Measurements from ENCODE around the gene CLCN2. TPM values are rescaled to one million over a fixed set of nuclear protein-coding genes. Genes with fewer than 3 reads are reported as not detected.

Gene CLCN2
- total and polyA plus RNA-seq, 2 of the 8 experiments (the other 6 are each of a cell fraction or from before 2014, with no cell fraction given): 13.7 to 16.1 TPM

- H3K79me2 ChIP-seq (ENCODE audit: control insufficient read depth in 1 of 2, insufficient read depth in 2 of 2, low read length in 2 of 2): no peaks in the 10 kb centered on the region
- DNase-seq (ENCODE audit: low read depth in 1 of 2, low spot score in 2 of 2) (no peak), FAIRE-seq (no peak)
- H3K23ac ChIP-seq (ENCODE audit: insufficient read length): no peak overlapping the region
- 79% methylated on average over 12 of the region's 12 CpGs; no CpG with 5 or more reads in 1 of the 2 experiments for WGBS, 2 experiments (ENCODE audit: extremely low coverage in 1 of 2, insufficient coverage in 1 of 2, insufficient read length in 1 of 2, insufficient replicate concordance in 2 of 2, low coverage in 1 of 2, low lambda C conversion rate in 2 of 2, missing lambda C conversion rate in 1 of 2)
- no peak overlapping the region for H2AK5ac ChIP-seq (ENCODE audit: low read depth, low read length)
- H4K20me1 ChIP-seq (replicated peaks in 1 of 2; ENCODE audit: control insufficient read depth in 1 of 2, insufficient read depth in 2 of 2, low read length in 2 of 2): peaks cover 2 to 12% of the 10 kb centered on the region in 2 experiments
- no peaks in the 10 kb centered on the region for H3K23me2 ChIP-seq (ENCODE audit: low read depth, low read length)
- no peak overlapping the region for H4K5ac ChIP-seq (ENCODE audit: insufficient read length, low read depth, low read length)
- H3K27ac ChIP-seq (ENCODE audit: low read depth, low read length): no peak overlapping the region
- H2BK5ac ChIP-seq (ENCODE audit: low read depth, low read length): 0 out of 2 replicates have a peak overlapping the region, but pooled peaks have one; percentile 10
- no peak overlapping the region for H2BK15ac ChIP-seq (ENCODE audit: low read length)
- ChIA-PET CTCF (ENCODE audit: partially characterized antibody) (interaction anchor here (1.0 to 1.5 kb wide), 4 partner anchors 9 to 428 kb away, joined by 3 to 9 read pairs (median 4); partner anchors contain the start of gene FAM131A), POLR2A (ENCODE audit: partially characterized antibody) (interaction anchor here (0.8 to 3.2 kb wide), 11 partner anchors 9 to 32 kb away, joined by 3 to 23 read pairs (median 4); partner anchors contain the start of gene FAM131A)
- no peak overlapping the region for H2BK12ac ChIP-seq (ENCODE audit: low read depth, low read length)
- H3K9me3 ChIP-seq (ENCODE audit: insufficient read depth in 2 of 2, low read depth in 1 of 2, low read length in 1 of 2): no peaks in the 10 kb centered on the region
- no peak overlapping the region for H3K4me3 ChIP-seq (ENCODE audit: extremely low read depth in 1 of 4, insufficient read depth in 2 of 4, low read depth in 3 of 4, low read length in 4 of 4)
- H4K8ac ChIP-seq (ENCODE audit: extremely low read depth, insufficient read depth, low read length): no peak overlapping the region
- no peak overlapping the region for H2BK120ac ChIP-seq (replicated peaks; ENCODE audit: low read depth, low read length)
- H3K4me2 ChIP-seq (ENCODE audit: insufficient read depth in 1 of 2, low read depth in 2 of 2, low read length in 2 of 2): no peak overlapping the region
- H3K79me1 ChIP-seq (ENCODE audit: low read depth, low read length): no peaks in the 10 kb centered on the region; the same call in 1 of the 2 replicates
- H2AFZ ChIP-seq (ENCODE audit: low read length): no peak overlapping the region
- no peak overlapping the region for H3K56ac ChIP-seq (replicated peaks; ENCODE audit: insufficient read length, low read depth, low read length)
- no peak overlapping the region for H4K91ac ChIP-seq (replicated peaks; ENCODE audit: insufficient read length, low read length)
- no peak overlapping the region for H3K18ac ChIP-seq (ENCODE audit: extremely low read depth, low read length)
- no peak overlapping the region for H3K14ac ChIP-seq (ENCODE audit: insufficient read length)
- no peaks in the 10 kb centered on the region for H3K27me3 ChIP-seq (replicated peaks in 1 of 4; ENCODE audit: control insufficient read depth in 3 of 4, extremely low read depth in 1 of 4, insufficient read depth in 3 of 4, low read length in 3 of 4)
- H3K4ac ChIP-seq (replicated peaks; ENCODE audit: insufficient read length, low read depth, low read length): no peak overlapping the region
- peaks cover 0 to 13% (median 10%) of the 10 kb centered on the region in 4 experiments; a peak in 6 of 7 replicates for H3K4me1 ChIP-seq (replicated peaks in 1 of 4; ENCODE audit: control insufficient read depth in 3 of 4, insufficient read depth in 4 of 4, low read length in 3 of 4)
- H3K9ac ChIP-seq (replicated peaks in 1 of 4; ENCODE audit: extremely low read depth in 1 of 4, low read depth in 3 of 4, low read length in 3 of 4): no peak overlapping the region
- TF ChIP-seq MAFK (IDR thresholded peaks at IDR 0.05; ENCODE audit: low read depth, low read length) (peak; percentile 9; the same call in 1 of the 2 replicates), E2F6 (IDR thresholded peaks at IDR 0.05) (no peak)
- peaks cover 0 to 17% (median 7%) of the 10 kb centered on the region in 4 experiments; a peak in 6 of 8 replicates for H3K36me3 ChIP-seq (ENCODE audit: control insufficient read depth in 2 of 4, insufficient read depth in 4 of 4, low read length in 3 of 4)
- H2BK20ac ChIP-seq (ENCODE audit: low read length): no peak overlapping the region
Measured at GRCh38 chr3:184347321-184348056, 13.9 kb downstream of the CLCN2 start.
